K562 (cell line): ENCODE data around the gene MMP2. TPM values are rescaled to one million over a fixed set of nuclear protein-coding genes. Genes with fewer than 3 reads are reported as not detected.

Experiments used
- ATAC-seq: fragments of 200-7000 bp; cut with Tn5 transposase; 3 replicates; pipeline ENCODE4 v1.9.1; 2020; ENCODE audit warnings: moderate library complexity
- BruUV-seq: library from RNA; stranded (reverse); fragments of 400-500 nt; replicated peaks from 2 replicates; lab custom pipeline; 2021; lab: Mats Ljungman, UMichigan
- CTCF ChIA-PET: fragments of 300-600 bp; formaldehyde crosslinking; extraction: SDS; loops from one replicate; lab custom pipeline; 2021; ENCODE audit warnings: low intra/inter-chr PET ratio; lab: Yijun Ruan, JAX
- POLR2A ChIA-PET: fragments of 300-600, 350-650 bp; sonication (Branson Sonifier 250); formaldehyde crosslinking; extraction: SDS; loops from one replicate; lab custom pipeline; 2021; ENCODE audit warnings: antibody characterized with exemption, inconsistent platforms; lab: Yijun Ruan, JAX
- DNase-seq, 4 experiments: peaks; one replicate each; pipeline versions ENCODE4 v3.0.0 to v3.0.0-alpha.2; 2011 to 2018; ENCODE audit warnings: low spot score in 3 of 4, mixed read lengths in 3 of 4; ENCODE audit errors: extremely low read depth in 1 of 4
- FAIRE-seq: peaks from 2 replicates; lab custom pipeline; 2011; peaks lifted over from hg19 to GRCh38; lab: Jason Lieb, UNC
- H2AFZ ChIP-seq: 2 replicates; pipeline ENCODE4 v1.6.0; 2011; ENCODE audit warnings: low read depth, low read length, control low read depth, inconsistent platforms
- H3K27ac ChIP-seq: fragments of 200-600 bp; 3 replicates; pipeline ENCODE4 v1.8.0; 2011; ENCODE audit warnings: low read depth, mild to moderate bottlenecking, control low read depth, inconsistent platforms, low read length, moderate library complexity, mixed read lengths; ENCODE audit errors: extremely low read depth
- H3K27me3 ChIP-seq, 2 experiments: fragments of 300-600 bp in 1 of 2; 2 replicates in 1 of 2; 3 replicates in 1 of 2; pipeline versions ENCODE4 v1.6.0 to v1.8.0; 2011; ENCODE audit warnings: inconsistent platforms in 2 of 2, low read length in 2 of 2, mild to moderate bottlenecking in 1 of 2, mixed read lengths in 1 of 2, moderate library complexity in 1 of 2; ENCODE audit not compliant: control insufficient read depth in 2 of 2, insufficient read depth in 2 of 2
- H3K36me3 ChIP-seq: fragments of 300-600 bp; 3 replicates; pipeline ENCODE4 v1.8.0; 2011; ENCODE audit warnings: mild to moderate bottlenecking, low read length, inconsistent platforms; ENCODE audit not compliant: control insufficient read depth, insufficient read depth
- H3K4me1 ChIP-seq, 2 experiments: fragments of 200-600 bp in 1 of 2; replicated peaks in 1 of 2; 2 replicates in 1 of 2; 3 replicates in 1 of 2; pipeline versions ENCODE4 v1.5.1 to v1.8.0; 2011; ENCODE audit warnings: inconsistent platforms in 2 of 2, low read length in 2 of 2, mild to moderate bottlenecking in 1 of 2, mixed read lengths in 1 of 2, moderate library complexity in 1 of 2; ENCODE audit not compliant: control insufficient read depth in 2 of 2, insufficient read depth in 2 of 2
- H3K4me2 ChIP-seq: 2 replicates; pipeline ENCODE4 v1.6.1; 2011; ENCODE audit warnings: low read length, control low read depth, inconsistent platforms, mixed read lengths; ENCODE audit not compliant: insufficient read depth
- H3K4me3 ChIP-seq: fragments of 200-600 bp; sonication (generic), shearing (Covaris generic); 2 replicates; pipeline ENCODE4 v1.5.1; 2016; ENCODE audit warnings: control low read depth, inconsistent platforms
- H3K79me2 ChIP-seq: fragments of 200-600 bp; 3 replicates; pipeline ENCODE4 v1.8.0; 2011; ENCODE audit warnings: low read length, inconsistent platforms; ENCODE audit not compliant: control insufficient read depth, insufficient read depth
- H3K9ac ChIP-seq, 2 experiments: 2 replicates each; pipeline versions ENCODE4 v1.6.0 to v1.6.1; 2011; ENCODE audit warnings: low read depth in 2 of 2, low read length in 2 of 2, control low read depth in 1 of 2, inconsistent platforms in 1 of 2, mild to moderate bottlenecking in 1 of 2, mixed read lengths in 1 of 2; ENCODE audit not compliant: insufficient read depth in 1 of 2
- H3K9me1 ChIP-seq: one replicate; pipeline ENCODE4 v1.6.0; 2011; ENCODE audit warnings: inconsistent platforms, mild to moderate bottlenecking, low read length, moderate library complexity; ENCODE audit not compliant: control insufficient read depth, insufficient read depth
- H3K9me3 ChIP-seq: replicated peaks from 2 replicates; pipeline ENCODE4 v1.5.1; 2011; ENCODE audit warnings: low read depth, low read length, inconsistent platforms; ENCODE audit not compliant: control insufficient read depth, insufficient read depth
- H4K20me1 ChIP-seq: replicated peaks from 2 replicates; pipeline ENCODE4 v1.6.1; 2011; ENCODE audit warnings: low read length, inconsistent platforms, mixed read lengths; ENCODE audit not compliant: control insufficient read depth, insufficient read depth
- CBX1 ChIP-seq: sonication (generic); IDR thresholded peaks from 2 replicates; pipeline ENCODE4 v1.6.1; 2016; ENCODE audit warnings: antibody characterized with exemption, low read depth, mild to moderate bottlenecking
- CBX3 ChIP-seq, 2 experiments: IDR thresholded peaks; 1 replicate in 1 of 2; 2 replicates in 1 of 2; pipeline ENCODE4 v1.6.1; 2012; ENCODE audit warnings: inconsistent platforms in 2 of 2, low read length in 2 of 2, borderline replicate concordance in 1 of 2, control low read depth in 1 of 2
- CHAMP1 ChIP-seq: fragments of 450-650 bp; IDR thresholded peaks from 2 replicates; pipeline ENCODE4 v1.6.1; 2016; ENCODE audit warnings: mild to moderate bottlenecking
- GTF2B ChIP-seq: IDR thresholded peaks from 2 replicates; pipeline ENCODE4 v1.6.1; 2011; ENCODE audit not compliant: insufficient read length; ENCODE audit errors: extremely low read depth
- SAP30 ChIP-seq: fragments of 200-600 bp; sonication (generic); IDR thresholded peaks from 2 replicates; pipeline ENCODE4 v1.6.1; 2012; ENCODE audit warnings: borderline replicate concordance, low read depth, mild to moderate bottlenecking, moderate library complexity, low read length, control low read depth, inconsistent platforms; ENCODE audit not compliant: insufficient read depth, poor library complexity, severe bottlenecking
- THRB ChIP-seq: fragments of 450-650 bp; formaldehyde crosslinking; conservative IDR thresholded peaks from 2 replicates; pipeline ENCODE4 v1.4.0; 2022; ENCODE audit warnings: mild to moderate bottlenecking, missing genetic modification characterization
- WGBS: fragments of 100-300 bp; shearing (Covaris generic); methylation state at CpG from one replicate; pipeline ENCODE4 v1.1.6; 2016; ENCODE audit warnings: low coverage, mixed read lengths; ENCODE audit not compliant: insufficient coverage; ENCODE audit errors: missing lambda C conversion rate; 5-methylcytosine and 5-hydroxymethylcytosine counted together
- in situ Hi-C: fragments of 300-500 bp; cut with MboI; formaldehyde crosslinking; loops from 4 replicates; pipeline ENCODE4 v1.15.0; 2018; ENCODE audit warnings: inconsistent platforms, mixed read lengths
- intact Hi-C: fragments of 100-400 bp; cut with micrococcal nuclease; formaldehyde crosslinking; loops from 2 replicates; pipeline ENCODE4 v1.14.2; 2022
- polyA plus RNA-seq, 8 experiments: library from polyadenylated mRNA; depleted of rRNA in 4 of 8; stranded (reverse) in 5 of 8; unstranded in 3 of 8; fragments of >200 nt; fragmentation: Nextera tagmentation in 2 of 8; fragmentation: Illumina TruSeq in 1 of 8; extraction: Ambion mirVana in 2 of 8; extraction: Trizol in 1 of 8; gene quantifications; 2 replicates each; pipeline versions ENCODE4 v1.2.1 to v1.2.3, GENCODE V29; 2011 to 2014; ENCODE audit warnings: inconsistent platforms in 1 of 8, missing spikeins in 1 of 8
- total RNA-seq, 7 experiments: library from RNA; depleted of rRNA in 6 of 7; stranded (reverse); fragments of >200 nt in 6 of 7; fragmentation: Illumina TruSeq in 2 of 7; extraction: Trizol in 2 of 7; gene quantifications; 2 replicates each; pipeline versions ENCODE4 v1.2.1 to v1.2.3, GENCODE V29; 2011 to 2021; ENCODE audit warnings: low replicate concordance in 1 of 7

MMP2 gene
- total and polyA plus RNA-seq, 9 of the 15 experiments (the other 6 are each of a cell fraction or from before 2014, with no cell fraction given) = 0.05 to 0.53 TPM; not detected in 7

- no TSS peak for BruUV-seq
- H3K9ac ChIP-seq = no peak overlapping the region
- H3K36me3 ChIP-seq = no peaks in the 10 kb centered on the region
- no peaks in the 10 kb centered on the region for H3K27me3 ChIP-seq
- no peaks in the 10 kb centered on the region for H3K79me2 ChIP-seq
- in situ Hi-C loops = no loop called here
- no peaks in the 10 kb centered on the region for H3K9me1 ChIP-seq
- no peak overlapping the region for H2AFZ ChIP-seq
- ATAC-seq (no peak), DNase-seq (no peak), FAIRE-seq (no peak)
- no peaks in the 10 kb centered on the region for H3K9me3 ChIP-seq
- WGBS = 17% methylated on average over 2 of the region's 2 CpGs
- no peak overlapping the region for H3K27ac ChIP-seq
- H3K4me2 ChIP-seq = no peak overlapping the region
- intact Hi-C loops = no loop called here
- H3K4me1 ChIP-seq = no peaks in the 10 kb centered on the region
- POLR2A ChIA-PET = no interaction called here
- H4K20me1 ChIP-seq = no peaks in the 10 kb centered on the region
- TF ChIP-seq SAP30 (no peak), CBX1 (no peak), CHAMP1 (no peak), THRB (CRISPR knock-in tag) (no peak), GTF2B (no peak), CBX3 (IDR thresholded peaks at IDR 0.05; ENCODE audit: borderline replicate concordance in 1 of 2, low read length in 2 of 2) (no peak)
- TF ChIP-seq, all 486 proteins: peak for 0
- CTCF ChIA-PET = no interaction called here
- H3K4me3 ChIP-seq = no peak overlapping the region
These were observed 55.8 kb downstream of the MMP2 start for GRCh38 chr16:55534756-55535155.
